ENCODE results near the gene EPHB1.

Gene EPHB1

DNA sequence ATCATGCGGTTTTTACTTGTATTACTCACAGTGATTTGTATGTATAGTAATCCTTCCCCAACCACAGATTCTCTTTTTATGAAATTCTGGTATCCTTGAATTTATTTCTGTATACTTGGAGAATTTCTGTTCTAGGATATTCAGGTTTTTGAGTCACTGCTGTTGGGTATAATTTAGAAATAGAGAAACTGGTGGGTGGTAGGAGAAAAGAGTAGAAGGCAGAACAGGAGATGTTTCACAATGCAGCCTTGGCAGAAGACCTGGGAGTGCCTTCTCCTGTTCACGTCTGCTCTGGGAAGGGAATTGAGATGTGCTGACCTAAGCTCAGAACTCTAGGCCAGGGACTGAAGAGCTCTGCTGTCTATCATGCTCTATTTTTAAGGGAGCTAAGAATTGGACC is 193.6 kb downstream of the EPHB1 start:
- no peaks in the 10 kb centered on the region for H3K9me3 ChIP-seq (ENCODE audit: severe bottlenecking)
- no peak for DNase-seq
- no peak overlapping the region for H3K4me3 ChIP-seq (ENCODE audit: low read depth, low read length)
- H3K36me3 ChIP-seq, result no peaks in the 10 kb centered on the region
- no peak for TF ChIP-seq CTCF (IDR thresholded peaks at IDR 0.05; ENCODE audit: low read depth, low read length)
- no peaks in the 10 kb centered on the region for H3K27me3 ChIP-seq (ENCODE audit: insufficient read depth, low read depth, severe bottlenecking)
- no peak overlapping the region for H3K27ac ChIP-seq

DNA sequence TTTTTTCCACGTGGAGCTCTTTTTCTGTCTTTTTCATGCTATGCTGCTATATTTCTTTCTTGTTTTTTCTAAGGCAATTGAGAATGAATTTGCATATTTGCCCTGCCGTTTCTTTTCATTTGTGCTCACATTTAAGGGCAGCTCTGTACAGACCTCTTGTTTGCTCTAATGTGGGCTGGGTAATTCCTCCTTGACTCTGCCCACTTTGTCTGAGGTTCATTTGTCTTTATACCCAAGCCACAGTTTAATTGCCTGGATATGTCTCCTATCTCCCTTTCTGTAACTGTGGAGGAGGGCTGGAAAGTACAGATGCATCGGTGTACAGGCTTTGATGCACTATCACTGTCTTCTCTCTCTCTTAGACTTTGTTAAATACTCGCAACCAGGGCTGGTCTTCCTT is 195.9 kb downstream of the EPHB1 start:
- no peak for DNase-seq
- no peak for TF ChIP-seq CTCF (IDR thresholded peaks at IDR 0.05; ENCODE audit: low read depth, low read length)

GRCh38 chr3:134991472-134992010 is 196.5 kb downstream of the EPHB1 start:
- TF ChIP-seq CTCF (IDR thresholded peaks at IDR 0.05; ENCODE audit: low read depth, low read length), result no peak
- Histone ChIP-seq H3K4me3 (ENCODE audit: low read depth, low read length) (no peak overlapping the region), H3K27ac (no peak overlapping the region), H3K9me3 (ENCODE audit: severe bottlenecking) (no peaks in the 10 kb centered on the region), H3K27me3 (ENCODE audit: insufficient read depth, low read depth, severe bottlenecking) (no peaks in the 10 kb centered on the region), H3K36me3 (no peaks in the 10 kb centered on the region)
- no peak for DNase-seq

More for the DNA sequence above, 195.9 kb downstream of the EPHB1 start:
- H3K4me3 ChIP-seq (ENCODE audit: low read depth, low read length), result no peak overlapping the region
- H3K9me3 ChIP-seq (ENCODE audit: severe bottlenecking), result no peaks in the 10 kb centered on the region
- H3K36me3 ChIP-seq, result no peaks in the 10 kb centered on the region
- no peak overlapping the region for H3K27ac ChIP-seq
- H3K27me3 ChIP-seq (ENCODE audit: insufficient read depth, low read depth, severe bottlenecking), result no peaks in the 10 kb centered on the region

- H3K36me3 ChIP-seq, result no peaks in the 10 kb centered on the region
- no peak for DNase-seq
- TF ChIP-seq CTCF (IDR thresholded peaks at IDR 0.05; ENCODE audit: low read depth, low read length), result no peak
- no peaks in the 10 kb centered on the region for H3K9me3 ChIP-seq (ENCODE audit: severe bottlenecking)
- no peak overlapping the region for H3K27ac ChIP-seq
- no peak overlapping the region for H3K4me3 ChIP-seq (ENCODE audit: low read depth, low read length)
- H3K27me3 ChIP-seq (ENCODE audit: insufficient read depth, low read depth, severe bottlenecking), result no peaks in the 10 kb centered on the region
Measured at GRCh38 chr3:134992180-134992579, 197.1 kb downstream of the EPHB1 start.

GRCh38 chr3:134992586-134992985 is 197.5 kb downstream of the EPHB1 start:
- no peak overlapping the region for H3K4me3 ChIP-seq (ENCODE audit: low read depth, low read length)
- H3K9me3 ChIP-seq (ENCODE audit: severe bottlenecking), result no peaks in the 10 kb centered on the region
- no peaks in the 10 kb centered on the region for H3K27me3 ChIP-seq (ENCODE audit: insufficient read depth, low read depth, severe bottlenecking)
- H3K27ac ChIP-seq, result no peak overlapping the region
- no peak for TF ChIP-seq CTCF (IDR thresholded peaks at IDR 0.05; ENCODE audit: low read depth, low read length)
- DNase-seq, result no peak
- H3K36me3 ChIP-seq, result no peaks in the 10 kb centered on the region

DNA sequence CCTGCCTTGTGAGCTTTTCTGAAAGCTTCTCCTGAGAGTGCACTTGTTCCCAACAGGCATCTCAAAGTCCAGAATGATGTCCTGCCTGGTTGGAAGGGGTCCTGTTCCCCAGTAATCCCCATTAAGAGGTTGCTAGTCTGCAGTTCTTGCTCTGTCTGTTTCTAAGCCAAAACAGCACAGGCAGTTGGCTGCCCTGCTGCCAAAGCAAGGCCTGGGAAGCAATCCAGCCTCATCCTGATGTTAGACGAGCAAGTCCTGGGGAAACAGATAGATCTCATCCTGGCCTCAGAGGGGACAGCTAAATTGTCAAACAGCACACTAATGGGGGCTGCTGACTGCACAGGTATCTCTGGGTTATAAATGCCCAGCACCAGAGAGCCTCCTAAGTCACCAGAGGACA is 198.0 kb downstream of the EPHB1 start:
- H3K4me3 ChIP-seq (ENCODE audit: low read depth, low read length), result no peak overlapping the region
- DNase-seq, result no peak
- H3K27me3 ChIP-seq (ENCODE audit: insufficient read depth, low read depth, severe bottlenecking), result no peaks in the 10 kb centered on the region
- H3K27ac ChIP-seq, result no peak overlapping the region
- H3K36me3 ChIP-seq, result no peaks in the 10 kb centered on the region
- TF ChIP-seq CTCF (IDR thresholded peaks at IDR 0.05; ENCODE audit: low read depth, low read length), result no peak
- no peaks in the 10 kb centered on the region for H3K9me3 ChIP-seq (ENCODE audit: severe bottlenecking)

Data from WERI-Rb-1 (cell line).